IPS DF 4.7 (cell line): Measurements from ENCODE around the gene BICRA.
"Not testable (repeated sequence)": the region's sequence is repeated elsewhere in the genome, so short reads cannot be mapped to it uniquely, and the experiment has no call there.

Experiments
- DNase-seq: peaks from one replicate; pipeline ENCODE4 v3.0.0-alpha.2; 2013; ENCODE audit warnings: low spot score; ENCODE audit errors: extremely low read depth

BICRA gene

DNA sequence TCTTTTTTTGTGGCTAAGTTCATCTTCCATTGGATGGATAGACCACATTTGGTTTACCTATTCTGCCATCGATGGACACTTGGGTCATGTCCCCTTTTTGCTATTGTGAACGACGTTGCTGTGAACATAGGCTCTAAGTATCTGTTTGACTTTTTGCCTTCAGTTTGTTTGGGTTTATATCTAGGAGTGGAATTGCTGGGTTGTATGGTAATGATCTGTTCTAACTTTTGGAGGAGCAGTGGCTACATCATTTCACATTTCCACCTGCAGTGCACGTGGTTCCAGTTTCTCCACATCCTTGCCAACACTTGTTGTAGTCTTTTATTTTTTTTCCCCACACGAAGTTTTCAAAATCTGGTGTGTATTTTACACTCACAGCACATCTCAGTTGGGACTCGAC, 21.7 kb downstream of the BICRA start:
- DNase-seq = no peak

DNA sequence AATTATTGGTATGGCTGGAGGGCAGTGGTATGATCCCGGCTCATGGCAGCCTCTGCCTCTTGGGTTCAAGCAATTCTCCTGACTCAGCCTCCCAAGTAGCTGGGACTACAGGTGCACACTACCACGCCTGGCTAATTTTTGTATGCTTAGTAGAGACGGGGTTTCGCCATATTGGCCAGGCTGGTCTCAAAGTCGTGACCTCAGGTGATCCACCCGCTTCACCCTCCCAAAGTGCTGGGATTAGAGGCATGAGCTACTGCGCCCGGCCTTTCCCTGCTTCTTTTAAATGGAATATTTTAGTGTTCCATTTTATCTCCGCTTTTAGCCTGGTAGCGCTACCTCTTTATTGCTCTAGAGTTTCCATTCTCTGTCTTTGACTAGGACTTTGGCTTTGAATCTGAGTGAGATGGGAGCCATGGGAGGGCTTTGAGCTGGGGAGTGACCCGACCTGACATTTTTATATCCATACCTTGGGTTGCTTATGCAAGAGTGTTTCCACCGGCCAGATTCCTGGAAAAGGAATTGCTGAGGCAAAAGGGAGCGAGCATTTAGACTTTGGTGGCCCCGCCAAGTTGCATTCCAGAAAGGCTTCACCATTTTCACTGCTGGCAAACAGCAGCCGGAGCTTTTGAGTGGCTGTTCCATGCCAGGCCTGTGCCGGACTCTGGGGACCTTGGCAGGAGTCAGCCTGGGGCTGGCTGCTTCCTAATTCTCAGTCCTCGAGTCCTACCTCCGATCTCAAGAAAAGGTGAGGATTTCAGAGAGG, 22.9 kb downstream of the BICRA start:
- DNase-seq = no peak

DNA sequence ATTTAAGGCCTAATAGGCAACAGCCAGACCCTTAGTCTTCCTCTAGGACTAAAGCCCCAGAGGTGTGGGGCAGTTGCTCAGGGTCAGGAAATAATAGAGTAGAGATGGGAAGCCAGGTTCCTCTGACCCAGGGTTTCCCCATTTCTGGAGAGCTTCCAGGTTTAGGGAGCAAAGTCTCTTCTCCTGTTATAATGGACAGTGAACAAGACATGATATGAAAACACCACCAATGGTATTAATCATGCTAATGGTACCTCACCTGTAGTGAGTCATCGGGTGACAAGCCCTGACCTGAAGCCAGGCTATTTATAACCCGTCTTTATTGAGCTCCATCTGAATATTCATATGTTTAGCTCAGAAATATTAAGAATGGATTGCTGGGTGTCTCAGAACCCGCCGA, 24.6 kb downstream of the BICRA start:
- no peak for DNase-seq

DNA sequence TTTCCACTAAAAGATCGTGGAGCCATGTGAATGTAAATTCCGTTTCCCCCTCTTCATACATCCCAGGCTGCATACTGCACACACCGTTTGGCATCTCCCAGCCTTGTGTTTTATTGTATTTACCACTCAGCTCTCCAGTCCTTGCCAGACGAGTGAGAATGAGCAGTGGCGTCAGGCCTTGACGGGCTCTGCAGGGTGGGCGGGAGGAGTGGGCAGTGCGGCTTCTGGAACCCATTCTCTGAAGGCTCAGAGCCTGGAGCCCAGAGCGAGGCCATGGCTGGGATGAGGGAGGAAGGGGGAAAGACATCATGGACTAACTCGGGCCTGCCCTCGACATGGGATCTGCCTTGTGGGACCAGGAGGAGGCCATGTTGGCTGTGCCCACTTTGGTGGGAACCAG, 25.1 kb downstream of the BICRA start:
- no peak for DNase-seq

DNA sequence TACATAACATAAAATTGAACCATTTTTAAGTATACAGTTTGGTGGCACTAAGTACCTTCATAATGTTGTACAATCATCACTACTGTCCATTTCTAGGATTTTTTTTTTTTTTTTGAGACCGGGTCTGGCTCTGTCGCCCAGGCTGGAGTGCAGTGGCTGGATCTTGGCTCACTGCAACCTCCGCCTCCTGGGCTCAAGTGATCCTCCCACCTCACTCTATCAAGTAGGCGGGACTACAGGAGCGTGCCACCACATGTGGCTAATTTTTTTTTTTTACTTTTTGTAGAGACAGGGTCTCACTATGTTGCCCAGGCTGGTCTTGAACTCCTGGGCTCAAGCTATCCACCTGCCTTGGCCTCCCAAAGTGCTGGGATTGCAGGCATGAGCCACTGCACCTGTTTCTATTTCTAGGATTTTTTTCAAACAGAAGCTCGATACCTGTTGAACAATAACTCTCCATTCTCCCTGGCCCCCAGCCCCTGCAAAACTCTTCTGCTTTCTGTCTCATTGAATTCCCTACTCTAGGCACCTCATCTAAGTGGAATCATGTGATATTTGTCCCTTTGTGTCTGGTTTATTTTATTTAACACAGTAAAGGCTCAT, 26.3 kb downstream of the BICRA start:
- DNase-seq = not testable (repeated sequence)

DNA sequence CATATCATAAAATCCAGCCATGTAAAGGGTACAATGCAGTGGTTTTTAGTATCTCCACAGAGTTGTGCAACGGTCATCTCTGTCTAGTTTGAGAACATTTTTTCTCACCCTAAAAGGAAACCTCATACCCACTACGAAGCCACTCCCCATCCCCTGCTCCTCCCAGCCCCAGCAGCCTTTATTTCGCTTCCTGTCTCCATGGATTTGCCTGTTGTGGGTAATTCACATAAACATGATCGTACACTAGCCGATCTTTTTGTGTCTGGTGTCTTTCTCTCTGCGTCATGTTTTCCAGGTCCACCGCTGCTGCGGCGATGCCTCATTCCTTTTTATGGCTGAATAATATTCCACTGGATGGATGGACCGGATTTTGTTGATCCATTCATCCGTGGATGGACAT, 28.6 kb downstream of the BICRA start:
- DNase-seq = no peak

DNA sequence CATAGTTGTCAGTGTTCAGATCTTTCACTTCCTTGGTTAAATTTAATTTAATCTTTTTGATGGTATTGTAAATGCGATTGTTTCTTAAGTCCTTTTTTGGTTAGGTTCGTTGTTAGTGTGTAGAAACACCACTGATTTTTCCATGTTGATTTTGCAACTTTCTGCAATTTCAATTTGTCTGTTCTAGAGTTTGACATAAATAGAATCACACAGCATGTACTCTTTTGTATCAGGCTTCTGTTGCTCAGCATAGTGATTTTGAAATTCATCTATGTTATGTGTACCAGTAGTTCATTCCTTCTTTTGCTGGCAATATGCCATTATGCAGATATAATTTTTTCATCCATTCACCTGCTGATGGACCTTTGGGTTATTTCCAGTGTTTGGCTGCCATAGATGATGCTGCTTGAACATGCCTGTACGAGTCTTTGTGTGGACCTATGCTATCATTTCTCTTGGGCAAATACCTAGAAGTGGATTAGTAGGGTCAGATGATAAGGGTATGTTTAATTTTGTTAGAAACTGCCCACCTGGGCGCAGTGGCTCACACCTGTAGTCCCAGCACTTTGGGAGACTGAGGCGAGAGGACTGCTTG, 33.1 kb downstream of the BICRA start:
- DNase-seq = no peak

DNA sequence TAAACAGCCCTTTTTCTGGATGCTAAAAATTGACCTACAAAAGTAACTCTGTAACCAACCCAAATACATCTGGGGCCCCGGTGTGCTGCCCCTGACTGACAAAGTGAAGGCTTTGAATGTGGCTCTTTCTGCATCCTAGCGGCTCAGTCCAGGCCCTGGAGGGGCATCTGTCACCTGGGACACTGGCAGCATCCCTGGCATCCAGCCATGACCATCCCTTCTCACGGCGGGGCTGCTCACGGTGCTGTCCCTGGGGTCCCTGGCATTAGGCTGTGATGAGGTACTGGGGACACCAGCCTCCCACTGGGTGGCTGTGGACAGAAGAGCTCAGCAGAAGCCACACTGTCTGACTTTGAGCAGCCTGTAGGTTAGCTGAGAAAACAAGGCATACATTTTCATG, 34.3 kb downstream of the BICRA start:
- DNase-seq = no peak

DNA sequence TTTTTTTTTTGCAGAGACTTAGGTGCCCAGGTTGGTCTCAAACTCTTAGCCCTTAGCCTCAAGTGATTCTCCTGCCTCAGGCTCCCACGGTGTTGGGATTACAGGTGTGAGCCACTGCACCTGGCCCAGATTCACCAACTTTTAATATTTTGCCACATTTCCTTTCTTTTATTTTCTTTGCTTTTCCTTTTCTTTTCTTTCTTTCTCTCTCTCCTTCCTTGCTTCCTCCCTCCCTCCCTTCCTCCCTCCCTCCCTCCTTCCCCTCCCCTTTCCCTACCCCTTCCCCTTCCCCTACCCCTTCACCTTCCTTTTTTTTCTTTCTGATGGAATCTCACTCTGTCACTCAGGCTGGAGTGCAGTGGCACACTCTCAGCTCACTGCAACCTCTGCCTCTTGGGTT, 35.3 kb downstream of the BICRA start:
- DNase-seq = no peak

DNA sequence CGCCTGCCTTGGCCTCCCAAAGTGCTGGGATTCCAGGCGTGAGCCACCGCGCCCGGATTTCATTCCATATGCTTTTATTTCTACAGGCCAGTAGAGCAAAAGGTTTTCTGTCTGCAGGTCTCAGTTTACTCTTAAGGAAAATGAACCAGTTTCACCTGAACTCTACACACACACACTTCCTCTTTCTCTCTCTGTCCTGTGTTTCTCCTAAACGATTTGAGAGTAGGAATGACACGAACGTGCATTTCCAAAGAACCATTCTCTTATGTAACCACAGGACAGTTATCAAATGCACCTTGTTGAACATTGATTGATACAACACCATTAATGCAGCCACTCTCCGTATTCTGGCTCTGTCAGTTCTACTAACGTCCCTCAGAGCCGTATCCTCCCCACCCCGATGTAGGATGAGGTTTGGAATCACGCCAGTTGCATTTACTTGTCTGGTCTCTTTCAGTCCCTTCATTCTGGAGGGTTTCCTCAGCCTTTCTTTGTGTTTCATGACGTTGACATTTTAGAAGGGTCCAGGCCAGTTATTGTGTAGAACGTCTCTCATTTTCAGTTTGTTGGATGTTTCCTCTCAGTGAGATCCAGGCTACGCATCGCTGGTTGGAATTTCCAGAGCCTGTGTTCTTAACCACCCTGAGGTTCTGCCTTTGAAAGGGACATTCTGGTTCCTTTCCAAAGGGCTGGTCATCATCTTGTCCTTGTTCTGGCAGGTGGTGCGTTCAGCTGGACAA, 36.0 kb downstream of the BICRA start:
- no peak for DNase-seq

DNA sequence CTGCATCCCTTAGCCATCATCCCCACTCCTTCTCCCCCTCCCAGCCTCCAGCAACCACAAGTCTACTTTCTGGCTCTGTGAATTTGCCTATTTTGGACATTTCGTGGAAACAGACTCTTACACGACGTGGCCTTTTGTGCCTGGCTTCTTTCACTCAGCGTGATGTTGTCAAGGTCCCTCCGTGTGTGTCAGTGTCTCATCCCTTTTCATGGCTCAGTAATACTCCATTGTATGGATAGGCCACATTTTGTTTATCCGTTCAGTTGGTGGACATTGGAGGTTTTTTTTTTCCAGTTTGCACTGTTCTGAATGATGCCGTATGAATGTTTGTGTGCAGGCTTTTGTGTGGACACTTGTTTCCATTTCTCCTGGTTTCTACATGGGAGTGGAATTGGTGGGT, 38.0 kb downstream of the BICRA start:
- DNase-seq = no peak

DNA sequence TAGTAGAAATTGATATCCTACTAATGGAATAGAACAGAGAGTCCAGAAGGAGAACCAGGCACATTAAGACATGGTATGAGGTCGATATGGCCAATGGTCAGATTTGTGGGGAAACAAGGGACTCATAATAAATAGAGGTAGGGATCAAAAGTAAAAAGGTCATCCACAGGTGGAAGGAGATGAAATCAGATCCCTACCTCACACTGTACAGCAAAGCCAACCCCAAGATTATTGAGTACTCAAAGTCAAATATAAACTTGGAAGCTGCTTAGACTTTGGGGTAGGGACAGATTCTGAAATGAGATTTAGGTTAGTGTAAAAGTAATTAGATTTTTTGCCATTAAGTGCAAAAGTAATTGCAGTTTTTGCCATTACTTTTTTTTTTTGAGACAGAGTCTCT, 40.7 kb downstream of the BICRA start:
- DNase-seq = no peak

DNA sequence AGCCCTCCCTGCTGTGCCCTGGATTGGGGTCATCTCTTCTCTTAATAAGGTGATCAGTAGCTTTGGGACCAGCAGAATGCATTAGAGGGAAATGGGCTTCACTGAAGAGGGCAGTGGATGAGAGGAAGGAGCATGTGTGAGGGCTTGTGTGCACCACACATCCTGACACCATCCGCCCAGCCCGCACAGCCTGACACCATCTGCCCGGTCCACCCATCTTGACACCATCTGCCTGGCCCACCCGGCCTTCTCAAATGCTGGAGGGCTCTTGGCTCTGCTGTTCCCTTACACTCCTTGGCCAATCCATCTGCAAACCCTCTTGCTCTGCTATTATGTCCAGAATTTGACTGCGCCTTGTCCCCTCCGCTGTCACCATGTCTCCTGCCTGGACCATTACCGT, 41.8 kb downstream of the BICRA start:
- DNase-seq = no peak

DNA sequence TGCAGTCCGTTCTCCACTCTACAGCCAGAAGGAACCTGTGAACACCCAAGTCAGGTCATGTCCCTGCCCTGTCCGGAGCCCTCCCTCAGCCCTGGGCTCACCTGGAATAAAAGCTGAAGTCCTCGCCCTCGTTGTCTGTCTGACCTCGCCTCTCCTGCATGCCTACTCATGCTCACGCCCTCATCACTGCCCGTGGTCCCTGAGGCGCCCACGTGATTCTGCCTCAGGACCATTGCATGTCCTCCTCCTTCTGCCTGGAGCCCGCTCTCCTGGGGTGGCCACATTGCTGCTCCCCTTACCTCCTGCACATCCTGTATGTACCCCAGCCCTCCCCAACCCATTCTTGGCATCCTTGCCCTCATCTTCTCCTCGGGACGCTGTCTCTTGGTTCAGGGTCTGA, 42.2 kb downstream of the BICRA start:
- DNase-seq = no peak

DNA sequence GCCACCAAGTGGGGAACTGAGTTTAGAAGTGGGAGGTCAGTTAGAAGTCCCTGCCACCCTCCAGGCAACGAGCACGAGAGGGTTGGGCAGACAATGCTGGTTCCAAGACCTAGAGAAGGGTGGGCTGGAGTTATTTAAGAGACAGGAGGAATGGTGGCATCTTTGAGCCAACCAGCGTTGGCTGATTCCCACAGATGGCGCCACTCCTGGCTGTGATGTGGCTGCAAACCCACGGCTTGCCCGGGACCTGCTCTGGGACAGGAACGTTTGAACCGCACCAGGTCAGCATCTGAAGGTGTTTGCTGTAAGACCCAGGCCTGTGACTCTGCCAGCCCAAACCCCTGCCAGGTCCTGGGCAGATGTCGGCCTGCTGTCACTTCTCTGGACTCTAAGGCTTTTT, 42.8 kb downstream of the BICRA start:
- no peak for DNase-seq

DNA sequence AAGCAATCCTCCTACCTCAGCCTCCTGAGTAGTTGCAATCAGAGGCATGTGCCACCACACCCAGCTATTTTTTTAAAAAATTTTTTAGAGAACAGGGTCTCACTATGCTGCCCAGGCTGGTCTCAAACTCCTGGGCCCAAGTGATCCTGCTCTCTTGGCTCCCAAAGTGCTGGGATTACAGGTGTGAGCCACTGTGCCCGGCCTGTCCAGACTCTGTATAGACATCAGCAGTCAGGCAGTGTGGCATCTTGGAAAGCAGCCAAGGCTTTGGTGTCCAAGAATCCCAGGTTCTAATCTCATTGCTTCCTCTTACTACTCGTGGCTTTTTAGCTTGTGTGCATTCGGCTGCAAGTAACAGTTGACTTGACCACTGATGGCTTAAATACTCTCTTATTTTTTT, 43.4 kb downstream of the BICRA start:
- no peak for DNase-seq

DNA sequence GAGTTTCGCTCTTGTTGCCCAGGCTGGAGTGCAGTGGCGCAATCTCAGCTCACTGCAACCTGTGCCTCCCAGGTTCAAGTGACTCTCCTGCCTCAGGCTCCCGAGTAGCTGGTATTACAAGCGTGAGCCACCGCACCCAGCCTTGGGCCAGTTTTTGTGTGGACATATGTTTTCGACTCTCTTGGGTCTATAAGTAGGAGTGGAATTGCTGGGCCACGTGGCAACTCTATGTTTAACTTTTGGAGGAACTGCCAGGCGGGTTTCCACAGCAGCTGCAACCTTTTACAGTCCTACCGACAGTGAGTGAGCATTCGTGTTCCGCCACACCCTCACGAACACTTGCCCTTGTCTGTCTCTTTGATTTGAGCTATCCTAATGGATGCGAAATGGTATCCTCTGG, 44.9 kb downstream of the BICRA start:
- no peak for DNase-seq

DNA sequence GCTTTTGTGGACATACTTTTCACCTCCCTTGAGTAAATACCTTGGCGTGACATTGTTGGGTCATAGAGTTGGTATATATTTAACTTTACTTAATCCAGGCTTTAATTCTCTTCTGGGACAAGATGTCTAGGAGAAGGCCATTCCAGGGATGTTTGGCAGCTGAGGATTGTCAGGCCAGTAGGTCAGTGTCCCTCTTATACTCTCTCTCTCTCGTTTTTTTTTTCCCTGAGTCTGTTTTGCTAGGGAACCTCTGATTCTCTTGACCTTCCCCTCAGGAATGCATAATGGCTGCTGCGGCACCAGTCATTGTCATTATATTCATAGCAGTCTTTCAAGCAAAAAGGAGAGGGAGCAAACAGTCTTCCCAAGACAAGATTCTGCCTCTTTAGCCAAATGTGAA, 48.8 kb downstream of the BICRA start:
- DNase-seq = no peak

DNA sequence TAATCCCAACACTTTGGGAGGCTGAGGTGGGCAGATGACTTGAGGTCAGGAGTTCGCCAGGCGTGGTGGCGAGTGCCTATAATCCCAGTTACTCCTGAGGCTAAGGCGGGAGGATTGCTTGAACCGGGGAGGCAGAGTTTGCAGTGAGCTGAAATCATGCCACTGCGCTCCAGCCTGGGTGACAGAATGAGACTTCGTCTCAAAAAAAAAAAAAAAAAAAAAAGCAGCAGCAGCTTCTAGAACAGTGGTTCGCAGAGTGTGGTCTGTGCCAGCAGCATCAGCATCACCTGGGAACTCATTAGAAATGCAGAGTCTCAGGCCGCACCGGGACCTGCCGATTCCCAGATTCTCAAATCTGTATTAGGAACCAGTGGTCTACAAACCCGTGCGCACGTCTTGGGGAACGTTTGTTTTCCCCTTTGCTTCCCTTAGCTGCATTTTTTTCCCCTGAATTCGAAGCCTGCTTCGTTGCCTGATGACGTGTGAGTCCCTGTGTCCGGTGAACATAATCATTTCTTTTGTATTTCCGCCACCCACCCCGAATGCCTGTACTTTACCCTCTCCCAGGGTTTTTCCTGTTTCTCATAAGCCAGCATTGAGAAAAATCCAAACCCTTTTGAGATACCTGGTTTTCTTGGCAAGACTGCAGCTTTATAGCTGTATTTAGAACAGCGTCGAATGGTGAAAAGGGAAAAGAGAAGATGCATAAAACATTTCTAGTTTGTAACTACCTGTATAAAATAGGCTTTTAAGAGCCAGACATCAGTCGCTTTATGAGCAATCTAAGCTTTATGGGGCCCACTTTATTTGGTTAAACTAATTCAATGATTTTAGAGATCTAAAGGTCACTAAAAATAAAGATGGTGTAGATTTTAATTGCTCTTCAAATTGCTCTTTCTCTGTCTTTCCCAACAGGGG, 49.8 kb downstream of the BICRA start:
- no peak for DNase-seq

DNA sequence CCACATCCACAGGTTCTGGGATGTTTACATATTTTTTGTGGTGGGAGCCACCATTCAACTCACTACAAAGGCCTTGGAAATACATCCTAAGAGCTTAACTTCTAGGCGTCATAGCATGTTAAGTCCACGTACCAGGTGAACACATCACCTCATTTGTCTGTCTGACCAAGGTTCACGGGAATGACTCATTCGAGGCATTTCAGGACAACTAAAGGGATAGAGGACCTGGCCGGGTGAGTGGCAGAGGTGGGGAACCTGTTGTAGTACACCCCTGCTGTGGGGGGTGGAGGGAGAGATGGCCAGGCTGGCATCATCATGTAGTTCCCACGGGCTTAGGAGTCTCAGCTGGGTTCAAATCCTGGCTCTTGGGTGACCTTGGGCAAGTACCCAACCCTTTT, 51.5 kb downstream of the BICRA start:
- DNase-seq = no peak

DNA sequence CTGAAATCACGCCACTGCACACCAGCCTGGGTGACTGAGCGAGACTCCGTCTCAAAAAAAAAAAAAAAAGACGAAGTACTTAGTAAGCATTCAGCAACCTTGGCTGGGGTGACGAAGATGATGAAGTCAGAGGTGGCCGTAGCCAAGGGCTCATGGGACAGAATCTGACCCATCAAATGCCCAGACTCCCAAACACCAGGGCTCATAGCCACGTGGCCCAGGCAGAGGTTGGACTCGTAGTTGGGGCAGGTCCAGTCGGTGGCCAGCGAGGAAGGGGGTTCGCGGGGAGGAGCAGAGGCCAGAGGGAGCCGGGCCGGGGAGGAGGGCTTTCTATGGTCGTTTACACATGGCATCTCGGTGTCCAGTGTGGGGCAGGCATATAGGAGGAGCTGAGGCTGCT, 52.2 kb downstream of the BICRA start:
- no peak for DNase-seq
